K562 (cell line): ENCODE measurements around the gene MBD6.

Experiments
- CHD2 ChIP-seq: IDR thresholded peaks from 2 replicates; pipeline ENCODE4 v1.6.1; 2011; ENCODE audit warnings: low read depth, low read length
- DPF2 ChIP-seq: fragments of 450-650 bp; IDR thresholded peaks from 2 replicates; pipeline ENCODE4 v1.6.1; 2016
- ZZZ3 ChIP-seq: fragments of 450-650 bp; IDR thresholded peaks from 2 replicates; pipeline ENCODE4 v1.6.1; 2016; ENCODE audit warnings: antibody characterized with exemption, mild to moderate bottlenecking, moderate library complexity
- TF ChIP-seq, protein P1 (sequence below), 2 experiments: fragments of 450-650 bp in 1 of 2; sonication (generic) in 1 of 2; formaldehyde crosslinking; conservative IDR thresholded peaks; 2 replicates each; pipeline versions ENCODE4 v1.4.0 to v1.8.1; 2020 to 2022; ENCODE audit warnings: mild to moderate bottlenecking in 1 of 2, missing genetic modification reagents in 1 of 2

DNA sequence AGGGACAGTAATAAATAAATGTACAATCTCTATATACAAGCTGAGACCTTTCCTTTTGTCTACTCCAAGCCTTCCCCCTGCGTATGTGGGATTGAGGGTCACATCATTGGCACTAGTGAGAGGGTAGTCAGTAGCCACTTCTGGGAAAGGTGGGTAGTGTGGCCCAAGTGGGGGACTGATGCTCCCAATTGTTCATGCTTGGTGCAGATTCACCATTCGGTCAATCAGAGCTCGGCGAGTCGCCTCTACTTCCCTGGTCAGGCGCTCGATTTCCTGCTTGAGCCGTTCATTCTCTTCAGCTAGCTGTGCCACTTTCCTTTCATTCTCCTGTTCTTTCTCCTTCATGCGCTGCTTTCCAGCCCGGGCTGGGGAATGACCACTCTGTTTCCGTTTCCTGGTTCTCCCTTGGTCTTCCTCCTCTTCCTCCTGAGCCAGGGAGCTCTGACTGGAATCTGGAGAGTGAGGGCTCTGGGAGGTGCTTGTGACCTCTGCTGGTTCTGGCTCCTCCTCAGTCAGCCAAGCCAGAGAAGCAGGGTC is 5.9 kb upstream of the MBD6 start:
- TF ChIP-seq, protein P1, sequence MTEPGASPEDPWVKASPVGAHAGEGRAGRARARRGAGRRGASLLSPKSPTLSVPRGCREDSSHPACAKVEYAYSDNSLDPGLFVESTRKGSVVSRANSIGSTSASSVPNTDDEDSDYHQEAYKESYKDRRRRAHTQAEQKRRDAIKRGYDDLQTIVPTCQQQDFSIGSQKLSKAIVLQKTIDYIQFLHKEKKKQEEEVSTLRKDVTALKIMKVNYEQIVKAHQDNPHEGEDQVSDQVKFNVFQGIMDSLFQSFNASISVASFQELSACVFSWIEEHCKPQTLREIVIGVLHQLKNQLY (CRISPR knock-in tag; conservative IDR thresholded peaks at IDR 0.05): no peak
- no peak for TF ChIP-seq ZZZ3
- TF ChIP-seq DPF2: no peak
- no peak for TF ChIP-seq CHD2
